Body of pancreas (tissue), 4 donors: ENCODE measurements around the gene ADGRB2. TPM values are rescaled to one million over a fixed set of nuclear protein-coding genes. Genes with fewer than 3 reads are reported as not detected.

Experiments
- ATAC-seq: fragments of 150-250 bp; one replicate; pipeline ENCODE4 v1.9.1; 2016
- DNase-seq, 4 donors: peaks; one replicate each; pipeline ENCODE4 v3.0.0-alpha.2; 2019
- H3K27ac ChIP-seq, 4 donors: fragments of 200-600 bp; sonication (generic); 1 replicate in 3 of 4; 2 replicates in 1 of 4; pipeline versions ENCODE4 v1.5.1 to v1.6.1; 2016 to 2019; ENCODE audit warnings: mild to moderate bottlenecking in 1 of 4, mixed read lengths in 1 of 4, moderate library complexity in 1 of 4
- H3K27me3 ChIP-seq, 2 donors: fragments of 200-600 bp; sonication (generic); one replicate each; pipeline ENCODE4 v1.6.0; 2016; ENCODE audit warnings: mild to moderate bottlenecking in 1 of 2
- H3K36me3 ChIP-seq, 2 donors: fragments of 200-600 bp; sonication (generic); replicated peaks in 1 of 2; 2 replicates each; pipeline ENCODE4 v1.5.1; 2016; ENCODE audit warnings: low read depth in 2 of 2; ENCODE audit not compliant: insufficient read depth in 1 of 2
- H3K4me1 ChIP-seq: fragments of 200-600 bp; sonication (generic); one replicate; pipeline ENCODE4 v1.6.0; 2016
- H3K4me3 ChIP-seq, 2 donors: fragments of 200-600 bp; sonication (generic); 1 replicate in 1 of 2; 2 replicates in 1 of 2; pipeline ENCODE4 v1.5.1; 2016 to 2019
- H3K9me3 ChIP-seq, 3 donors: fragments of 200-600 bp; sonication (generic); 1 replicate in 2 of 3; 2 replicates in 1 of 3; pipeline ENCODE4 v1.5.1; 2016
- CTCF ChIP-seq, 7 experiments: fragments of 450-650 bp in 4 of 7; fragments of 200-600 bp in 3 of 7; sonication (generic) in 3 of 7; IDR thresholded peaks; one replicate each; pipeline ENCODE4 v1.5.1; 2016 to 2019; ENCODE audit warnings: antibody characterized with exemption in 7 of 7
- POLR2A ChIP-seq, 3 donors: fragments of 450-650 bp; IDR thresholded peaks; one replicate each; pipeline ENCODE4 v1.6.1; 2016; ENCODE audit warnings: antibody characterized with exemption in 3 of 3, mild to moderate bottlenecking in 2 of 3
- WGBS, 2 donors: methylation state at CpG; one replicate each; pipeline ENCODE4 v1.1.5; 2017; 5-methylcytosine and 5-hydroxymethylcytosine counted together
- intact Hi-C: fragments of 100-400 bp; cut with DNase I; formaldehyde crosslinking; loops from one replicate; pipeline ENCODE4 v1.15.1; 2023
- total RNA-seq, 2 donors: library from RNA; depleted of rRNA; stranded (reverse); fragments of >200 nt; gene quantifications; one replicate each; pipeline ENCODE4 v1.1.0, GENCODE V29; 2016

The ADGRB2 gene
- total RNA-seq, 2 donors from 2014 or later, result 0.26 to 3.0 TPM

- 76 to 84% methylated on average over 9 to 10 of the region's 10 CpGs for WGBS, 2 donors
- ATAC-seq (no peak), DNase-seq (no peak)
- peaks cover 17% of the 10 kb centered on the region for H3K4me1 ChIP-seq
- no peak overlapping the region for H3K27ac ChIP-seq
- TF ChIP-seq CTCF (IDR thresholded peaks at IDR 0.05) (no peak), POLR2A (IDR thresholded peaks at IDR 0.05) (no peak)
- H3K4me3 ChIP-seq, result no peak overlapping the region
- H3K9me3 ChIP-seq, result no peaks in the 10 kb centered on the region
- H3K27me3 ChIP-seq, result peaks cover 0 to 19% of the 10 kb centered on the region in 2 donors
- intact Hi-C loops, result no loop called here
- H3K36me3 ChIP-seq, result no peaks in the 10 kb centered on the region
These were observed 11.3 kb upstream of the ADGRB2 start for GRCh38 chr1:31775210-31775999.

- DNase-seq, result no peak
- Histone ChIP-seq H3K36me3 (no peaks in the 10 kb centered on the region), H3K9me3 (no peaks in the 10 kb centered on the region), H3K4me1 (peaks cover 17% of the 10 kb centered on the region), H3K27me3 (peaks cover 0 to 19% of the 10 kb centered on the region in 2 donors), H3K4me3 (no peak overlapping the region), H3K27ac (no peak overlapping the region)
- ATAC-seq, result no peak
- 71 to 82% methylated on average over 3 of the region's 3 CpGs for WGBS, 2 donors
- TF ChIP-seq CTCF (IDR thresholded peaks at IDR 0.05) (no peak), POLR2A (IDR thresholded peaks at IDR 0.05) (no peak)
- intact Hi-C loops, result no loop called here
These were observed 10.4 kb upstream of the ADGRB2 start for GRCh38 chr1:31774495-31774894.

- WGBS, 2 donors, result 78 to 79% methylated on average over 5 of the region's 5 CpGs
- TF ChIP-seq POLR2A (IDR thresholded peaks at IDR 0.05), result no peak
- no peak for TF ChIP-seq CTCF (IDR thresholded peaks at IDR 0.05)
- H3K27ac ChIP-seq, result no peak overlapping the region
- H3K36me3 ChIP-seq, result no peaks in the 10 kb centered on the region
- H3K27me3 ChIP-seq, result peaks cover 0 to 19% of the 10 kb centered on the region in 2 donors
- intact Hi-C loops, result no loop called here
- H3K4me1 ChIP-seq, result peaks cover 17% of the 10 kb centered on the region
- DNase-seq, result no peak
- no peaks in the 10 kb centered on the region for H3K9me3 ChIP-seq
- ATAC-seq, result no peak
- no peak overlapping the region for H3K4me3 ChIP-seq
These were observed 9.7 kb upstream of the ADGRB2 start for GRCh38 chr1:31773861-31774260.

- no peak overlapping the region for H3K4me3 ChIP-seq
- ATAC-seq (peak; percentile 12), DNase-seq (no peak)
- H3K27me3 ChIP-seq, result peaks cover 0 to 19% of the 10 kb centered on the region in 2 donors
- H3K36me3 ChIP-seq, result no peaks in the 10 kb centered on the region
- H3K27ac ChIP-seq, result no peak overlapping the region
- no peak for TF ChIP-seq CTCF (IDR thresholded peaks at IDR 0.05)
- TF ChIP-seq POLR2A (IDR thresholded peaks at IDR 0.05), result no peak
- peaks cover 17% of the 10 kb centered on the region for H3K4me1 ChIP-seq
- WGBS, 2 donors, result 12 to 44% methylated on average over 12 to 43 of the region's 49 CpGs
- intact Hi-C loops, result no loop called here
- no peaks in the 10 kb centered on the region for H3K9me3 ChIP-seq
These were observed 8.6 kb upstream of the ADGRB2 start for GRCh38 chr1:31772669-31773248.
